Measurements from ENCODE around the gene PRPF19. TPM values are rescaled to one million over a fixed set of nuclear protein-coding genes. Genes with fewer than 3 reads are reported as not detected.

PRPF19 gene
- total RNA-seq, 2 donors from 2014 or later = 42.0 to 52.2 TPM

DNA sequence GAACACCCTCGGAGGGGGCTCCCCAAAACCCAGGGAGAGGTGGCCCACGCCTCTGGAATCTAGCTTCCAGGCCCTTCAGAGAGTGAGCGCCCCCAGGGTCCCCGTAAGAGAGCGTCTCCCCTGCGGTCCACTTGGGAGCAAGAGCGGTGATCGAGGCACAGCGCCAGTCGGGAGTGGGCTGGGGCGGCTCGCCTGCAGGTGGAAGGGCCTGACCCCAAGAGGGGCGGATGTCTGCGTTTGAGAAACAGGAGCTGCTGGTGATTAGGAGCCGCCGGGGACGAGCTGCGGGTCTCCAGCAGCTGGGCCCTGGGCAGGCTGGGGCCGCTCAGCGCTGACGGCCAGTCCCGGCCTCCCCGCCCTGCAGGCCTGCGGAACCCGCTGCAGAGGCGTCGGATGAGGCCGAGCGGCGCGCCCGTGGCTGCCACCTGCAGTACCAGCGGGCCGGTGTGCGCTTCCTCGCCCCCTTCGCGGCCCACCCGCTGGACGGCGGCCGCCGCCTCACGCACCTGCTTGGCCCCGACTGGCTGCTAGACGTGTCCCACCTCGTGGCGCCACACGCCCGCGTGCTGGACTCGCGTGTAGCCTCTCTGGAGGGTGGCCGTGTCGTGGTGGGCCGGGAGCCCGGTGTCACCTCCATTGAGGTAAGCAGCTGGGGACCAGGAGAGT is 27.9 kb upstream of the PRPF19 start:
- no peak overlapping the region for H3K4me3 ChIP-seq
- H3K9me3 ChIP-seq = no peaks in the 10 kb centered on the region
- no peak for TF ChIP-seq CTCF (IDR thresholded peaks at IDR 0.05)
- ATAC-seq (ENCODE audit: insufficient number of reproducible peaks, low FRiP score, low read depth) (no peak), DNase-seq (ENCODE audit: low spot score) (no peak)
- no peak overlapping the region for H3K27ac ChIP-seq
- peaks cover 3% of the 10 kb centered on the region for H3K36me3 ChIP-seq
- H3K27me3 ChIP-seq (replicated peaks; ENCODE audit: insufficient read depth) = no peaks in the 10 kb centered on the region
- H3K4me1 ChIP-seq (ENCODE audit: control insufficient read depth in 1 of 2, low read depth in 2 of 2) = no peaks in the 10 kb centered on the region

- no peak for DNase-seq (ENCODE audit: low spot score)
- no peak for ATAC-seq (ENCODE audit: insufficient number of reproducible peaks, low FRiP score, low read depth)
- Histone ChIP-seq H3K9me3 (no peaks in the 10 kb centered on the region), H3K4me3 (no peak overlapping the region), H3K27me3 (replicated peaks; ENCODE audit: insufficient read depth) (no peaks in the 10 kb centered on the region), H3K27ac (no peak overlapping the region), H3K4me1 (ENCODE audit: control insufficient read depth in 1 of 2, low read depth in 2 of 2) (no peaks in the 10 kb centered on the region), H3K36me3 (peaks cover under 1% of the 10 kb centered on the region)
- no peak for TF ChIP-seq CTCF (IDR thresholded peaks at IDR 0.05)
These were observed 27.2 kb upstream of the PRPF19 start for GRCh38 chr11:60933416-60934123.

DNA sequence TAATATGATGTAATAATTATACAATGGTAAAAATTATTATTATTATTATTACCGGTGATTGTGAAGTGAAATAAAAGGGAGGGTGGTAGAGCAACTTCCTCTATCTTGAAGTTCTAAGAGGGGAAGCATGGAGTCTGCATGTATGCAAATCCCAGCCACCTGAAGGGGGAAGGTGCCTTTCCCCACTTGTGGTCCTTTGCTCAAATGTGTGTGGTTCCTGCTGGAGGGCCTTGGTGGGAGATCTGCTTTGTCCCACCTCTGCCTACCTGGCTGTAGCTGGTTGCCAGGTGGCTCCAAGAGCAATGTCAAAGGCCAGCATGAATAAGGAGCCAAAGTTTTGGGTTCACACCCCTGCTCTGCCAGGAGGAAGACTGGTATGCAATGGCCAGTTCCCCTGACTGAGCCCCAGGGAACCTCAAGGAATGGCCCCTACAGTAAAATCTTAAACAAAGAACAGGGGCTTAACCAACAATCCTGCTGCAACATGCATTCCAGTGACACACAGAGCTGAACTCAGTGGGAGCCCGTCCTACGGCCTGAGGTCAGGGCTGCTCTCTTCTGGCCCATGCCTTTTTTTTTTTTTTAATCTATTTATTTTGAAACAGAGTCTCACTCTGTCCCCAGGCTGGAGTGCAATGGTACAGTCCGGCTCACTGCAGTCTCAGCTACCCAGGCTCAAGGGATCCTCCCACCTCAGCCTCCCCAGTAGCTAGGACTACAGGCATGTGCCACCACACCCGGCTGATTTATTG is 26.4 kb upstream of the PRPF19 start:
- no peak for DNase-seq (ENCODE audit: low spot score)
- no peaks in the 10 kb centered on the region for H3K9me3 ChIP-seq
- H3K4me3 ChIP-seq = no peak overlapping the region
- TF ChIP-seq CTCF (IDR thresholded peaks at IDR 0.05) = no peak
- ATAC-seq (ENCODE audit: insufficient number of reproducible peaks, low FRiP score, low read depth) = no peak
- no peak overlapping the region for H3K27ac ChIP-seq
- no peaks in the 10 kb centered on the region for H3K27me3 ChIP-seq (replicated peaks; ENCODE audit: insufficient read depth)
- no peaks in the 10 kb centered on the region for H3K36me3 ChIP-seq
- H3K4me1 ChIP-seq (ENCODE audit: control insufficient read depth in 1 of 2, low read depth in 2 of 2) = no peaks in the 10 kb centered on the region

DNA sequence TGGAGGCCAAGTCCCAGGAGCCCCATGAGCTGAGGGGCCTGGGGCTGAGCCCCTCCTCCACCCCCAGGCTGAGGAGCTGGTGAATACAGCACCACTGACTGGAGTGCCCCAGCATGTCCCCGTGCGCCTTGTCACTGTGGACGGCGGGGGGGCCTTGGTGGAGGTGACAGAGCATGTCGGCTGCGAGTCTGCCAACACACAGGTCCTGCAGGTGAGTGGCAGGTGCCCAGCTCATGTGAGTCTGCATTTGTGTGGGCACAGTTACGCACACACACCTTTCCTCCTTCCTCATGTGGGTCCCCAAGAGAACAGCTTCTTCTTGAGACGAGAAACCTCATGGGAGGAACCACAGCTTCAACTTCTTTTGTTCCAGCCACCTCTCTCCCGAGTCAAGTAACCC is 25.5 kb upstream of the PRPF19 start:
- no peak for ATAC-seq (ENCODE audit: insufficient number of reproducible peaks, low FRiP score, low read depth)
- no peaks in the 10 kb centered on the region for H3K36me3 ChIP-seq
- H3K9me3 ChIP-seq = no peaks in the 10 kb centered on the region
- no peaks in the 10 kb centered on the region for H3K27me3 ChIP-seq (replicated peaks; ENCODE audit: insufficient read depth)
- no peak for DNase-seq (ENCODE audit: low spot score)
- no peak for TF ChIP-seq CTCF (IDR thresholded peaks at IDR 0.05)
- no peaks in the 10 kb centered on the region for H3K4me1 ChIP-seq (ENCODE audit: control insufficient read depth in 1 of 2, low read depth in 2 of 2)
- H3K27ac ChIP-seq = no peak overlapping the region
- H3K4me3 ChIP-seq = no peak overlapping the region

DNA sequence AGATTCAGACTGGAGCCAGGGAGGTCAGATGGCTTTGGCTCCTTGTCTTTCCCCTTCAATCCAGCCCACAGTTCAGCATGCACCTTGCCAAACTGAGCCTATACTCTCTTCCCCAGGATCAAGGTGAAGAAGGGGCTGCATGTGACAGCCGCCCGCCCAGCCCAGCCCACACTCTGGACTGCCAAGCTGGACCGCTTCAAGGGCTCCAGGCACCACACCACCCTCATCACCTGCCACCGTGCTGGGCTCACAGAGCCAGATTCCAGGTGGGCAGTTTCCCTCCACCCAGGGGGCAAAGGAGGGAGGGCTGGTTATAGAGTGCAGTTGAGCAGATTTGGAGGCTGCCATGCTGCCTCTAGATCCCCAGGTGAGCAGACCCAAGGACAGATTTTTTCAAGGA is 24.0 kb upstream of the PRPF19 start:
- TF ChIP-seq CTCF (IDR thresholded peaks at IDR 0.05) = no peak
- DNase-seq (ENCODE audit: low spot score) (no peak), ATAC-seq (ENCODE audit: insufficient number of reproducible peaks, low FRiP score, low read depth) (no peak)
- Histone ChIP-seq H3K27me3 (replicated peaks; ENCODE audit: insufficient read depth) (no peaks in the 10 kb centered on the region), H3K27ac (no peak overlapping the region), H3K36me3 (no peaks in the 10 kb centered on the region), H3K4me1 (ENCODE audit: control insufficient read depth in 1 of 2, low read depth in 2 of 2) (peaks cover 0 to 1% of the 10 kb centered on the region in 2 donors), H3K4me3 (no peak overlapping the region), H3K9me3 (no peaks in the 10 kb centered on the region)

Data from thoracic aorta (tissue), 2 donors.